Spleen (tissue), 11 donors: Measurements from ENCODE around the gene NSD1. TPM values are rescaled to one million over a fixed set of nuclear protein-coding genes. Genes with fewer than 3 reads are reported as not detected.

ENCODE experiments used
- DNase-seq: peaks from one replicate; pipeline ENCODE4 v3.0.0-alpha.2; 2020
- H3K27ac ChIP-seq, 8 donors: fragments of 200-600 bp; sonication (generic) in 7 of 8; 1 replicate in 4 of 8; 2 replicates in 4 of 8; pipeline versions ENCODE4 v1.5.0 to v1.8.0; 2016 to 2021; ENCODE audit warnings: inconsistent platforms in 4 of 8, mild to moderate bottlenecking in 4 of 8, moderate library complexity in 1 of 8
- H3K27me3 ChIP-seq, 7 donors: fragments of 200-600 bp; sonication (generic) in 6 of 7; replicated peaks in 1 of 7; 1 replicate in 4 of 7; 2 replicates in 3 of 7; pipeline versions ENCODE4 v1.5.0 to v1.8.0; 2016 to 2021; ENCODE audit warnings: inconsistent platforms in 3 of 7, mild to moderate bottlenecking in 1 of 7
- H3K36me3 ChIP-seq, 6 donors: fragments of 200-600 bp; sonication (generic) in 5 of 6; 1 replicate in 4 of 6; 2 replicates in 2 of 6; pipeline versions ENCODE4 v1.5.0 to v1.8.0; 2016 to 2021; ENCODE audit warnings: inconsistent platforms in 2 of 6
- H3K4me1 ChIP-seq, 6 donors: fragments of 200-600 bp; sonication (generic) in 5 of 6; 1 replicate in 3 of 6; 2 replicates in 3 of 6; pipeline versions ENCODE4 v1.5.0 to v1.8.0; 2016 to 2021; ENCODE audit warnings: inconsistent platforms in 3 of 6
- H3K4me3 ChIP-seq, 8 donors: fragments of 200-600 bp; sonication (generic) in 7 of 8; 1 replicate in 4 of 8; 2 replicates in 4 of 8; pipeline versions ENCODE4 v1.5.0 to v1.8.0; 2016 to 2021; ENCODE audit warnings: inconsistent platforms in 4 of 8, mild to moderate bottlenecking in 4 of 8, moderate library complexity in 2 of 8
- H3K9me3 ChIP-seq, 8 donors: fragments of 200-600 bp; sonication (generic) in 7 of 8; 1 replicate in 4 of 8; 2 replicates in 4 of 8; pipeline versions ENCODE4 v1.5.0 to v1.8.0; 2016 to 2021; ENCODE audit warnings: inconsistent platforms in 4 of 8
- POLR2A ChIP-seq, 3 donors: fragments of 450-650 bp; IDR thresholded peaks; one replicate each; pipeline ENCODE4 v1.5.1; 2017; ENCODE audit warnings: antibody characterized with exemption in 3 of 3, mild to moderate bottlenecking in 1 of 3
- POLR2AphosphoS5 ChIP-seq, 3 donors: sonication (generic); formaldehyde crosslinking; IDR thresholded peaks; one replicate each; pipeline ENCODE4 v1.5.1; 2017; ENCODE audit warnings: antibody characterized with exemption in 3 of 3
- WGBS, 5 donors: extraction: QIAGEN DNeasy Blood & Tissue Kit in 3 of 5; methylation state at CpG; one replicate each; pipeline versions ENCODE4 v1.1.5 to v1.1.7; 2013 to 2018; 5-methylcytosine and 5-hydroxymethylcytosine counted together
- intact Hi-C: fragments of 100-400 bp; cut with DNase I; formaldehyde crosslinking; loops from one replicate; pipeline ENCODE4 v1.15.0; 2023; ENCODE audit warnings: low total_unique reads
- polyA plus RNA-seq, 3 donors: library from polyadenylated mRNA; stranded (reverse); fragments of 200-250 nt; gene quantifications; one replicate each; pipeline ENCODE4 v1.2.1, GENCODE V29; 2013
- total RNA-seq, 7 donors: library from RNA; depleted of rRNA in 3 of 7; stranded (reverse); fragments of >200 nt in 3 of 7; fragmentation: NEBNext Ultra II Directional in 4 of 7; extraction: Animal tissue kit (Norgen Biotek cat#: 25700) in 4 of 7; gene quantifications; one replicate each; pipeline versions ENCODE4 v1.1.0 to v1.2.1, GENCODE V29; 2016 to 2021
- TF ChIP-seq, protein P1 (sequence below), 11 experiments: fragments of 200-600 bp in 7 of 11; fragments of 450-650 bp in 4 of 11; sonication (generic) in 4 of 11; IDR thresholded peaks in 8 of 11; conservative IDR thresholded peaks in 3 of 11; 1 replicate in 7 of 11; 2 replicates in 4 of 11; pipeline versions ENCODE4 v1.4.0 to v1.8.0; 2016 to 2021; ENCODE audit warnings: antibody characterized with exemption in 11 of 11, inconsistent platforms in 4 of 11, mild to moderate bottlenecking in 1 of 11
- donor health status: healthy with polysubstance abuse.
- donor health status: DM: no; HTN: no; CAD: no; lungs with moderate emphysema.
- donor health status: DM: no; HTN: no; CAD: no.
- donor health status: Bipolar disorder and iron deficiency.
- donor health status: healthy.
- donor health status: DM: no; HTN: no; CAD: no.
- donor health status: DM: yes; HTN: yes; CAD: no.

The NSD1 gene
- total and polyA plus RNA-seq, 10 donors, result 4.1 to 130 (median 69.1) TPM

GRCh38 chr5:177302354-177303110 lies 169.0 kb downstream of the NSD1 start:
- TF ChIP-seq POLR2AphosphoS5 (IDR thresholded peaks at IDR 0.05), result peak in 1 of 3 donors; percentile 10
- TF ChIP-seq, protein P1, sequence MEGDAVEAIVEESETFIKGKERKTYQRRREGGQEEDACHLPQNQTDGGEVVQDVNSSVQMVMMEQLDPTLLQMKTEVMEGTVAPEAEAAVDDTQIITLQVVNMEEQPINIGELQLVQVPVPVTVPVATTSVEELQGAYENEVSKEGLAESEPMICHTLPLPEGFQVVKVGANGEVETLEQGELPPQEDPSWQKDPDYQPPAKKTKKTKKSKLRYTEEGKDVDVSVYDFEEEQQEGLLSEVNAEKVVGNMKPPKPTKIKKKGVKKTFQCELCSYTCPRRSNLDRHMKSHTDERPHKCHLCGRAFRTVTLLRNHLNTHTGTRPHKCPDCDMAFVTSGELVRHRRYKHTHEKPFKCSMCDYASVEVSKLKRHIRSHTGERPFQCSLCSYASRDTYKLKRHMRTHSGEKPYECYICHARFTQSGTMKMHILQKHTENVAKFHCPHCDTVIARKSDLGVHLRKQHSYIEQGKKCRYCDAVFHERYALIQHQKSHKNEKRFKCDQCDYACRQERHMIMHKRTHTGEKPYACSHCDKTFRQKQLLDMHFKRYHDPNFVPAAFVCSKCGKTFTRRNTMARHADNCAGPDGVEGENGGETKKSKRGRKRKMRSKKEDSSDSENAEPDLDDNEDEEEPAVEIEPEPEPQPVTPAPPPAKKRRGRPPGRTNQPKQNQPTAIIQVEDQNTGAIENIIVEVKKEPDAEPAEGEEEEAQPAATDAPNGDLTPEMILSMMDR (IDR thresholded peaks at IDR 0.05 in 8 of 11, conservative IDR thresholded peaks at IDR 0.05 in 3 of 11), result no peak
- Histone ChIP-seq H3K27me3 (no peaks in the 10 kb centered on the region), H3K9me3 (no peaks in the 10 kb centered on the region), H3K27ac (peak overlapping the region; percentile 87 to 94 (median 92)), H3K36me3 (peaks cover 0 to 63% (median 30%) of the 10 kb centered on the region in 6 donors), H3K4me3 (peak overlapping the region; percentile 77 to 99 (median 96)), H3K4me1 (peaks cover 46 to 94% (median 84%) of the 10 kb centered on the region in 6 donors)
- 33 to 58% (median 37%) methylated on average over 17 to 24 of the region's 24 CpGs for WGBS, 5 donors
- DNase-seq, result peak; percentile 77
- intact Hi-C loops, result loop anchor here (10.0 kb wide), 1 partner anchor 188 kb away; no protein-coding TSS in a partner anchor

GRCh38 chr5:177303121-177303924 lies 169.8 kb downstream of the NSD1 start, which contains the start of the genes PRELID1 and RAB24:
Gene PRELID1, plus strand, starts transcription at chr5:177303799. Its CDS starts 187 bp downstream, at chr5:177303986.
Gene RAB24, minus strand, starts transcription at chr5:177303719. Its CDS starts 431 bp downstream, at chr5:177303288.
- Histone ChIP-seq H3K27ac (peak within 1 kb of the TSS; percentile 87 to 94 (median 92)), H3K36me3 (peaks cover 0 to 61% (median 30%) of the 10 kb centered on the region in 6 donors), H3K27me3 (no peaks in the 10 kb centered on the region), H3K9me3 (no peaks in the 10 kb centered on the region), H3K4me3 (peak within 1 kb of the TSS; percentile 77 to 99 (median 96)), H3K4me1 (peaks cover 46 to 94% (median 88%) of the 10 kb centered on the region in 6 donors)
- DNase-seq, result peak; percentile 97
- 0 to 1% (median 1%) methylated on average over 32 to 100 of the region's 100 CpGs for WGBS, 5 donors
- intact Hi-C loops, result loop anchor here (10.0 kb wide), 1 partner anchor 189 kb away; no protein-coding TSS in a partner anchor
- TF ChIP-seq, protein P1 (IDR thresholded peaks at IDR 0.05 in 8 of 11, conservative IDR thresholded peaks at IDR 0.05 in 3 of 11), result peak in 6 of 11 experiments; percentile 39 to 63 (median 46)
- TF ChIP-seq POLR2AphosphoS5 (IDR thresholded peaks at IDR 0.05) (peak; percentile 94 to 96 (median 94)), POLR2A (IDR thresholded peaks at IDR 0.05) (peak in 2 of 3 donors; percentile 27 to 44)

DNA sequence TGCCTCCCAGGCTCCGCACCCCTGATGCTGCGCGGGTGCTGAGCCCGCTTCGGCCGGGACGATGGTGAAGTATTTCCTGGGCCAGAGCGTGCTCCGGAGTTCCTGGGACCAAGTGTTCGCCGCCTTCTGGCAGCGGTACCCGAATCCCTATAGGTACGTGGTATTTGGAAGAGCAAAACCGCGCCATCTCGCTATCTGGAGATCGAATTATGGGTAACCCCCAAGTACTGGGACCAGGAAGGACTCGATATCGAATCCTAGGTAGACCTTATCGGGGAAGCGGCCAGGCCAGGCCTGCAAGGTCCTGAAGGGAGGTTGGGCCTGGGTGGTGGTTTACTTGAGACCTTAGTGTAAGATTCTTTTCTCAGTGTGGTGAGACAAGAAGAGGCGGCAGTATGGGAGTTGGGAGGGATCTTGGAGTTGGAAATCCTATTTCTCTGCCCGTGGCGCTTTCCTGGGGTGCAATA lies 170.4 kb downstream of the NSD1 start:
- Histone ChIP-seq H3K4me1 (peaks cover 48 to 95% (median 92%) of the 10 kb centered on the region in 6 donors), H3K9me3 (no peaks in the 10 kb centered on the region), H3K4me3 (peak overlapping the region; percentile 77 to 99 (median 96)), H3K36me3 (peaks cover 0 to 60% (median 30%) of the 10 kb centered on the region in 6 donors), H3K27me3 (no peaks in the 10 kb centered on the region), H3K27ac (peak overlapping the region; percentile 87 to 94 (median 92))
- WGBS, 5 donors, result 1 to 6% (median 3%) methylated on average over 13 to 25 of the region's 25 CpGs
- intact Hi-C loops, result loop anchor here (10.0 kb wide), 1 partner anchor 189 kb away; no protein-coding TSS in a partner anchor
- TF ChIP-seq, protein P1 (IDR thresholded peaks at IDR 0.05 in 8 of 11, conservative IDR thresholded peaks at IDR 0.05 in 3 of 11), result no peak
- TF ChIP-seq POLR2AphosphoS5 (IDR thresholded peaks at IDR 0.05) (no peak), POLR2A (IDR thresholded peaks at IDR 0.05) (no peak)
- peak; percentile 82 for DNase-seq
